ENCODE results near the gene FCER1A.

FCER1A gene

GRCh38 chr1:159352436-159352835, 50.3 kb downstream of the FCER1A start:
- DNase-seq (ENCODE audit: low spot score), result no peak

Measured in cerebellar cortex (tissue), 1 donor.